Measurements from ENCODE around the gene CTDSP1. TPM values are rescaled to one million over a fixed set of nuclear protein-coding genes. Genes with fewer than 3 reads are reported as not detected.

Gene CTDSP1
- total RNA-seq, 1 donor from 2014 or later = 96.4 TPM

GRCh38 chr2:218362606-218363005 lies 37.1 kb upstream of the CTDSP1 start:
- Mint-ChIP-seq H3K27ac (no peak overlapping the region), H3K9me3 (no peaks in the 10 kb centered on the region), H3K36me3 (no peaks in the 10 kb centered on the region), H3K4me3 (no peak overlapping the region), H3K4me1 (ENCODE audit: unreplicated experiment) (peaks cover 15% of the 10 kb centered on the region), H3K27me3 (no peaks in the 10 kb centered on the region)
- no peak for TF ChIP-seq CTCF (conservative IDR thresholded peaks at IDR 0.05)
- no peak for DNase-seq (ENCODE audit: extremely low spot score, unreplicated experiment)

- Mint-ChIP-seq H3K4me1 (ENCODE audit: unreplicated experiment) (peaks cover 12% of the 10 kb centered on the region), H3K27me3 (no peaks in the 10 kb centered on the region), H3K27ac (no peak overlapping the region), H3K9me3 (no peaks in the 10 kb centered on the region), H3K36me3 (no peaks in the 10 kb centered on the region), H3K4me3 (no peak overlapping the region)
- no peak for TF ChIP-seq CTCF (conservative IDR thresholded peaks at IDR 0.05)
- DNase-seq (ENCODE audit: extremely low spot score, unreplicated experiment) = no peak
Measured at GRCh38 chr2:218363736-218364135, 35.9 kb upstream of the CTDSP1 start.

- TF ChIP-seq CTCF (conservative IDR thresholded peaks at IDR 0.05) = no peak
- Mint-ChIP-seq H3K4me3 (no peak overlapping the region), H3K36me3 (no peaks in the 10 kb centered on the region), H3K4me1 (ENCODE audit: unreplicated experiment) (peaks cover 17% of the 10 kb centered on the region), H3K27ac (no peak overlapping the region), H3K27me3 (no peaks in the 10 kb centered on the region), H3K9me3 (no peaks in the 10 kb centered on the region)
- no peak for DNase-seq (ENCODE audit: extremely low spot score, unreplicated experiment)
Measured at GRCh38 chr2:218364196-218364595, 35.5 kb upstream of the CTDSP1 start.

GRCh38 chr2:218366621-218367414 lies 32.9 kb upstream of the CTDSP1 start:
- Mint-ChIP-seq H3K27ac (peak overlapping the region; percentile 29), H3K9me3 (no peaks in the 10 kb centered on the region), H3K36me3 (no peaks in the 10 kb centered on the region), H3K4me1 (ENCODE audit: unreplicated experiment) (peaks cover 22% of the 10 kb centered on the region), H3K27me3 (no peaks in the 10 kb centered on the region), H3K4me3 (peak overlapping the region; percentile 77)
- TF ChIP-seq CTCF (conservative IDR thresholded peaks at IDR 0.05) = no peak
- DNase-seq (ENCODE audit: extremely low spot score, unreplicated experiment) = no peak

GRCh38 chr2:218367415-218368149 lies 32.1 kb upstream of the CTDSP1 start:
- Mint-ChIP-seq H3K9me3 (no peaks in the 10 kb centered on the region), H3K27ac (peak overlapping the region; percentile 29), H3K4me3 (peak overlapping the region; percentile 77)

More at GRCh38 chr2:218367415-218368149, 32.1 kb upstream of the CTDSP1 start:
- H3K4me1 Mint-ChIP-seq (ENCODE audit: unreplicated experiment) = peaks cover 22% of the 10 kb centered on the region
- TF ChIP-seq CTCF (conservative IDR thresholded peaks at IDR 0.05) = no peak
- H3K27me3 Mint-ChIP-seq = no peaks in the 10 kb centered on the region
- no peaks in the 10 kb centered on the region for H3K36me3 Mint-ChIP-seq
- DNase-seq (ENCODE audit: extremely low spot score, unreplicated experiment) = peak; percentile 82
